Breast epithelium (tissue), 3 donors: Measurements from ENCODE around the gene LRRK1.

Experiments used
- POLR2A ChIP-seq: fragments of 450-650 bp; IDR thresholded peaks from one replicate; pipeline ENCODE4 v1.6.1; 2016; ENCODE audit warnings: antibody characterized with exemption, mild to moderate bottlenecking, moderate library complexity
- TF ChIP-seq, protein P1 (sequence below), 3 donors: fragments of 450-650 bp; IDR thresholded peaks; one replicate each; pipeline ENCODE4 v1.5.1; 2016 to 2017; ENCODE audit warnings: antibody characterized with exemption in 3 of 3, mild to moderate bottlenecking in 3 of 3, moderate library complexity in 3 of 3

GRCh38 chr15:100944986-100945385, 25.8 kb downstream of the LRRK1 start:
- TF ChIP-seq, protein P1, sequence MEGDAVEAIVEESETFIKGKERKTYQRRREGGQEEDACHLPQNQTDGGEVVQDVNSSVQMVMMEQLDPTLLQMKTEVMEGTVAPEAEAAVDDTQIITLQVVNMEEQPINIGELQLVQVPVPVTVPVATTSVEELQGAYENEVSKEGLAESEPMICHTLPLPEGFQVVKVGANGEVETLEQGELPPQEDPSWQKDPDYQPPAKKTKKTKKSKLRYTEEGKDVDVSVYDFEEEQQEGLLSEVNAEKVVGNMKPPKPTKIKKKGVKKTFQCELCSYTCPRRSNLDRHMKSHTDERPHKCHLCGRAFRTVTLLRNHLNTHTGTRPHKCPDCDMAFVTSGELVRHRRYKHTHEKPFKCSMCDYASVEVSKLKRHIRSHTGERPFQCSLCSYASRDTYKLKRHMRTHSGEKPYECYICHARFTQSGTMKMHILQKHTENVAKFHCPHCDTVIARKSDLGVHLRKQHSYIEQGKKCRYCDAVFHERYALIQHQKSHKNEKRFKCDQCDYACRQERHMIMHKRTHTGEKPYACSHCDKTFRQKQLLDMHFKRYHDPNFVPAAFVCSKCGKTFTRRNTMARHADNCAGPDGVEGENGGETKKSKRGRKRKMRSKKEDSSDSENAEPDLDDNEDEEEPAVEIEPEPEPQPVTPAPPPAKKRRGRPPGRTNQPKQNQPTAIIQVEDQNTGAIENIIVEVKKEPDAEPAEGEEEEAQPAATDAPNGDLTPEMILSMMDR (IDR thresholded peaks at IDR 0.05): no peak
- TF ChIP-seq POLR2A: no peak
